Spleen (tissue), 7 donors: Measurements from ENCODE around the gene KLK3.

Source experiments
- POLR2A ChIP-seq, 3 donors: fragments of 450-650 bp; IDR thresholded peaks; one replicate each; pipeline ENCODE4 v1.5.1; 2017; ENCODE audit warnings: antibody characterized with exemption in 3 of 3, mild to moderate bottlenecking in 1 of 3
- TF ChIP-seq, protein P1 (sequence below), 11 experiments: fragments of 200-600 bp in 7 of 11; fragments of 450-650 bp in 4 of 11; sonication (generic) in 4 of 11; IDR thresholded peaks in 8 of 11; conservative IDR thresholded peaks in 3 of 11; 1 replicate in 7 of 11; 2 replicates in 4 of 11; pipeline versions ENCODE4 v1.4.0 to v1.8.0; 2016 to 2021; ENCODE audit warnings: antibody characterized with exemption in 11 of 11, inconsistent platforms in 4 of 11, mild to moderate bottlenecking in 1 of 11
- donor health status: DM: no; HTN: no; CAD: no; lungs with moderate emphysema.
- donor health status: DM: no; HTN: no; CAD: no.
- donor health status: DM: no; HTN: no; CAD: no.

DNA sequence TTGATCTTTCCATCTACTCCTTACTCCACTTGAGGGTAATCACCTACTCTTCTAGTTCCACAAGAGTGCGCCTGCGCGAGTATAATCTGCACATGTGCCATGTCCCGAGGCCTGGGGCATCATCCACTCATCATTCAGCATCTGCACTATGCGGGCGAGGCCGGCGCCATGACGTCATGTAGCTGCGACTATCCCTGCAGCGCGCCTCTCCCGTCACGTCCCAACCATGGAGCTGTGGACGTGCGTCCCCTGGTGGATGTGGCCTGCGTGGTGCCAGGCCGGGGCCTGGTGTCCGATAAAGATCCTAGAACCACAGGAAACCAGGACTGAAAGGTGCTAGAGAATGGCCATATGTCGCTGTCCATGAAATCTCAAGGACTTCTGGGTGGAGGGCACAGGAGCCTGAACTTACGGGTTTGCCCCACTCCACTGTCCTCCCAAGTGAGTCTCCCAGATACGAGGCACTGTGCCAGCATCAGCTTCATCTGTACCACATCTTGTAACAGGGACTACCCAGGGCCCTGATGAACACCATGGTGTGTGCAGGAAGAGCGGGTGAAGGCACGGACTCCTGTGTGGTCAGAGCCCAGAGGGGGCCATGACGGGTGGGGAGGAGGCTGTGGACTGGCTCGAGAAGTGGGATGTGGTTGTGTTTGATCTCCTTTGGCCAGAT is 15.8 kb downstream of the KLK3 start:
- TF ChIP-seq, protein P1, sequence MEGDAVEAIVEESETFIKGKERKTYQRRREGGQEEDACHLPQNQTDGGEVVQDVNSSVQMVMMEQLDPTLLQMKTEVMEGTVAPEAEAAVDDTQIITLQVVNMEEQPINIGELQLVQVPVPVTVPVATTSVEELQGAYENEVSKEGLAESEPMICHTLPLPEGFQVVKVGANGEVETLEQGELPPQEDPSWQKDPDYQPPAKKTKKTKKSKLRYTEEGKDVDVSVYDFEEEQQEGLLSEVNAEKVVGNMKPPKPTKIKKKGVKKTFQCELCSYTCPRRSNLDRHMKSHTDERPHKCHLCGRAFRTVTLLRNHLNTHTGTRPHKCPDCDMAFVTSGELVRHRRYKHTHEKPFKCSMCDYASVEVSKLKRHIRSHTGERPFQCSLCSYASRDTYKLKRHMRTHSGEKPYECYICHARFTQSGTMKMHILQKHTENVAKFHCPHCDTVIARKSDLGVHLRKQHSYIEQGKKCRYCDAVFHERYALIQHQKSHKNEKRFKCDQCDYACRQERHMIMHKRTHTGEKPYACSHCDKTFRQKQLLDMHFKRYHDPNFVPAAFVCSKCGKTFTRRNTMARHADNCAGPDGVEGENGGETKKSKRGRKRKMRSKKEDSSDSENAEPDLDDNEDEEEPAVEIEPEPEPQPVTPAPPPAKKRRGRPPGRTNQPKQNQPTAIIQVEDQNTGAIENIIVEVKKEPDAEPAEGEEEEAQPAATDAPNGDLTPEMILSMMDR (IDR thresholded peaks at IDR 0.05 in 8 of 11, conservative IDR thresholded peaks at IDR 0.05 in 3 of 11): no peak
- TF ChIP-seq POLR2A (IDR thresholded peaks at IDR 0.05): no peak
